ENCODE data around the gene RAB25.

DNA sequence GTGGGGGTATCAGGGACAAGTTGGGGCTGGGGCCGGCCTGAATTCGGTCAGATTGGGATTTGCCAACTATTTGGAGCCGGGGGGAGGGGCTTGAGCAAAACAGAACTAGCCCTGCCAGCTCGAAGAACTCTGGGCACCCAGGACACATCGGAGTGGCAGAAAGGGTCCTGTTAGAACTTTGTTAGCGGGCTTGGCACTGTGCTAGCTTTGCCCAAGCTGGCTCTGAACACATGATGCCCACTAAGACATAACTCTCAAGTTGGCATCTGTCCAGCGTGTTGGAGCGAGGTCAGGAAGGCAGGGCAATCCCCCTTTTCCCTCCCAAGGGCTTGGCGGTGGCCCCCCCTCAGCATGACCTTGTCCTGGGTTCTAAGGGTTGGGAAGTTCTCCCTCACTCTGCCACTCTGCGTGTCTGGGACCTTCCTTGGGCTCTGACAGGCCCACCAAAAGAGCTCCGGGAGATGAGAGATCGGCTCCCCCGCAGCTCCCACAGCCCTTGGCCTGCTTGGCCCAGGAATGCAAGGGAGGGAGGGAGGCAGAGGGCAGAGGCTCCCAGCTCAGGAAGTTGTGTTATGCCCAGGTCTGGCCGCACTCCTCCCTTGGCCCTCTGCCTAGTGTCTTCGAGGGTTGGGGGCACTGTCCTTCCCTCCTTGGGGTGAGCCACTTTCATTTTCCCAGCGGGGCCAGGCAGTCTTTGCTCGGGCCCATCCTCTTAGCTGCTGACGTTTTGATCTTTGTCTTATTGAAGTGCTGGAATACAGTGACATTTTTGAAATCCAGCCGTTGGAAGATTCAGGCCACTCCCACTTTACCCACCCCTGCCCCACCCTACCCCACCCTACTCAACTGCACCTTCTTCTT is 54.8 kb downstream of the RAB25 start:
- TF ChIP-seq EP300 (IDR thresholded peaks at IDR 0.05), result peak in 1 of 2 donors; percentile 73
- TF ChIP-seq POLR2A (IDR thresholded peaks at IDR 0.05), result peak in 1 of 2 donors; percentile 39
- TF ChIP-seq, protein P1, sequence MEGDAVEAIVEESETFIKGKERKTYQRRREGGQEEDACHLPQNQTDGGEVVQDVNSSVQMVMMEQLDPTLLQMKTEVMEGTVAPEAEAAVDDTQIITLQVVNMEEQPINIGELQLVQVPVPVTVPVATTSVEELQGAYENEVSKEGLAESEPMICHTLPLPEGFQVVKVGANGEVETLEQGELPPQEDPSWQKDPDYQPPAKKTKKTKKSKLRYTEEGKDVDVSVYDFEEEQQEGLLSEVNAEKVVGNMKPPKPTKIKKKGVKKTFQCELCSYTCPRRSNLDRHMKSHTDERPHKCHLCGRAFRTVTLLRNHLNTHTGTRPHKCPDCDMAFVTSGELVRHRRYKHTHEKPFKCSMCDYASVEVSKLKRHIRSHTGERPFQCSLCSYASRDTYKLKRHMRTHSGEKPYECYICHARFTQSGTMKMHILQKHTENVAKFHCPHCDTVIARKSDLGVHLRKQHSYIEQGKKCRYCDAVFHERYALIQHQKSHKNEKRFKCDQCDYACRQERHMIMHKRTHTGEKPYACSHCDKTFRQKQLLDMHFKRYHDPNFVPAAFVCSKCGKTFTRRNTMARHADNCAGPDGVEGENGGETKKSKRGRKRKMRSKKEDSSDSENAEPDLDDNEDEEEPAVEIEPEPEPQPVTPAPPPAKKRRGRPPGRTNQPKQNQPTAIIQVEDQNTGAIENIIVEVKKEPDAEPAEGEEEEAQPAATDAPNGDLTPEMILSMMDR (IDR thresholded peaks at IDR 0.05), result no peak

All from tibial nerve (tissue), 4 donors.